Measurements from ENCODE around the gene ZGPAT. TPM values are rescaled to one million over a fixed set of nuclear protein-coding genes. Genes with fewer than 3 reads are reported as not detected.

Gene ZGPAT
- total and polyA plus RNA-seq, 2 of the 13 experiments (the other 11 are each of a cell fraction or from before 2014, with no cell fraction given) = 23.0 to 41.9 TPM

- TF ChIP-seq FUBP1 (CRISPR knock-in tag; IDR thresholded peaks at IDR 0.05; ENCODE audit: borderline replicate concordance) = 0 out of 2 replicates have a peak, but pooled peaks have one; percentile 19
- TF ChIP-seq ZC3H13 (CRISPR knock-in tag; IDR thresholded peaks at IDR 0.05) = peak; percentile 71; the same call in 1 of the 2 replicates
- TF ChIP-seq TBX2 (CRISPR knock-in tag; IDR thresholded peaks at IDR 0.05; ENCODE audit: borderline replicate concordance) = 0 out of 2 replicates have a peak, but pooled peaks have one; percentile 3
- TF ChIP-seq, protein P1, sequence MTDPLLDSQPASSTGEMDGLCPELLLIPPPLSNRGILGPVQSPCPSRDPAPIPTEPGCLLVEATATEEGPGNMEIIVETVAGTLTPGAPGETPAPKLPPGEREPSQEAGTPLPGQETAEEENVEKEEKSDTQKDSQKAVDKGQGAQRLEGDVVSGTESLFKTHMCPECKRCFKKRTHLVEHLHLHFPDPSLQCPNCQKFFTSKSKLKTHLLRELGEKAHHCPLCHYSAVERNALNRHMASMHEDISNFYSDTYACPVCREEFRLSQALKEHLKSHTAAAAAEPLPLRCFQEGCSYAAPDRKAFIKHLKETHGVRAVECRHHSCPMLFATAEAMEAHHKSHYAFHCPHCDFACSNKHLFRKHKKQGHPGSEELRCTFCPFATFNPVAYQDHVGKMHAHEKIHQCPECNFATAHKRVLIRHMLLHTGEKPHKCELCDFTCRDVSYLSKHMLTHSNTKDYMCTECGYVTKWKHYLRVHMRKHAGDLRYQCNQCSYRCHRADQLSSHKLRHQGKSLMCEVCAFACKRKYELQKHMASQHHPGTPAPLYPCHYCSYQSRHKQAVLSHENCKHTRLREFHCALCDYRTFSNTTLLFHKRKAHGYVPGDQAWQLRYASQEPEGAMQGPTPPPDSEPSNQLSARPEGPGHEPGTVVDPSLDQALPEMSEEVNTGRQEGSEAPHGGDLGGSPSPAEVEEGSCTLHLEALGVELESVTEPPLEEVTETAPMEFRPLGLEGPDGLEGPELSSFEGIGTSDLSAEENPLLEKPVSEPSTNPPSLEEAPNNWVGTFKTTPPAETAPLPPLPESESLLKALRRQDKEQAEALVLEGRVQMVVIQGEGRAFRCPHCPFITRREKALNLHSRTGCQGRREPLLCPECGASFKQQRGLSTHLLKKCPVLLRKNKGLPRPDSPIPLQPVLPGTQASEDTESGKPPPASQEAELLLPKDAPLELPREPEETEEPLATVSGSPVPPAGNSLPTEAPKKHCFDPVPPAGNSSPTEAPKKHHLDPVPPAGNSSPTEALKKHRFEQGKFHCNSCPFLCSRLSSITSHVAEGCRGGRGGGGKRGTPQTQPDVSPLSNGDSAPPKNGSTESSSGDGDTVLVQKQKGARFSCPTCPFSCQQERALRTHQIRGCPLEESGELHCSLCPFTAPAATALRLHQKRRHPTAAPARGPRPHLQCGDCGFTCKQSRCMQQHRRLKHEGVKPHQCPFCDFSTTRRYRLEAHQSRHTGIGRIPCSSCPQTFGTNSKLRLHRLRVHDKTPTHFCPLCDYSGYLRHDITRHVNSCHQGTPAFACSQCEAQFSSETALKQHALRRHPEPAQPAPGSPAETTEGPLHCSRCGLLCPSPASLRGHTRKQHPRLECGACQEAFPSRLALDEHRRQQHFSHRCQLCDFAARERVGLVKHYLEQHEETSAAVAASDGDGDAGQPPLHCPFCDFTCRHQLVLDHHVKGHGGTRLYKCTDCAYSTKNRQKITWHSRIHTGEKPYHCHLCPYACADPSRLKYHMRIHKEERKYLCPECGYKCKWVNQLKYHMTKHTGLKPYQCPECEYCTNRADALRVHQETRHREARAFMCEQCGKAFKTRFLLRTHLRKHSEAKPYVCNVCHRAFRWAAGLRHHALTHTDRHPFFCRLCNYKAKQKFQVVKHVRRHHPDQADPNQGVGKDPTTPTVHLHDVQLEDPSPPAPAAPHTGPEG (CRISPR knock-in tag; IDR thresholded peaks at IDR 0.05) = 0 out of 2 replicates have a peak, but pooled peaks have one; percentile 17
- no peak for TF ChIP-seq SOX5 (CRISPR knock-in tag; IDR thresholded peaks at IDR 0.05; ENCODE audit: borderline replicate concordance)
- TF ChIP-seq ZNF414 (CRISPR knock-in tag; IDR thresholded peaks at IDR 0.05) = peak; percentile 19; the same call in 1 of the 2 replicates
- TF ChIP-seq ARID4A (CRISPR knock-in tag; IDR thresholded peaks at IDR 0.05; ENCODE audit: borderline replicate concordance) = 0 out of 2 replicates have a peak, but pooled peaks have one; percentile 41
- 0 out of 2 replicates have a peak, but pooled peaks have one; percentile 63 for TF ChIP-seq ZNF850 (CRISPR knock-in tag; conservative IDR thresholded peaks at IDR 0.05)
- no peak for TF ChIP-seq SCMH1 (CRISPR knock-in tag; IDR thresholded peaks at IDR 0.05; ENCODE audit: borderline replicate concordance)
- no peak for TF ChIP-seq NFE2L1 (CRISPR knock-in tag; IDR thresholded peaks at IDR 0.05; ENCODE audit: borderline replicate concordance)
- TF ChIP-seq CAMTA2 (CRISPR knock-in tag; IDR thresholded peaks at IDR 0.05; ENCODE audit: borderline replicate concordance) = no peak
- no peak; the same call in 1 of the 2 replicates for TF ChIP-seq ZNF768 (CRISPR knock-in tag; IDR thresholded peaks at IDR 0.05)
- TF ChIP-seq IKZF4 (CRISPR knock-in tag; IDR thresholded peaks at IDR 0.05; ENCODE audit: borderline replicate concordance, low read depth, not compliant biosample characterization) = peak; percentile 63
- TF ChIP-seq PHF5A (CRISPR knock-in tag; IDR thresholded peaks at IDR 0.05; ENCODE audit: low read depth, unreplicated experiment) = no peak
Observed at GRCh38 chr20:63697357-63697867, 10.4 kb upstream of the ZGPAT start (continued).
